WTC11 (cell line): ENCODE measurements around the gene IMPDH2. TPM values are rescaled to one million over a fixed set of nuclear protein-coding genes. Genes with fewer than 3 reads are reported as not detected.

Experiments
- ATAC-seq: fragments of 200-7000 bp; cut with Tn5 transposase; 2 replicates; pipeline ENCODE4 v1.10.0; 2021; ENCODE audit warnings: mild to moderate bottlenecking, moderate library complexity
- CTCF ChIA-PET: fragments of 300-600 bp; sonication (Branson Sonifier 250); formaldehyde crosslinking; loops from one replicate; lab custom pipeline; 2021; ENCODE audit warnings: antibody characterized with exemption; lab: Charles Lee
- POLR2A ChIA-PET: fragments of 350-600 bp; sonication (Branson Sonifier 250); formaldehyde crosslinking; loops from one replicate; lab custom pipeline; 2021; ENCODE audit warnings: antibody characterized with exemption; lab: Charles Lee
- DNase-seq: peaks from one replicate; pipeline ENCODE4 v3.0.0; 2021; ENCODE audit warnings: low spot score
- H3K27ac Mint-ChIP-seq: 2 replicates; pipeline ENCODE4 v1.8.0; 2021; ENCODE audit warnings: mixed read lengths
- H3K27me3 Mint-ChIP-seq: 2 replicates; pipeline ENCODE4 v1.8.0; 2021; ENCODE audit warnings: low read depth, mild to moderate bottlenecking, moderate library complexity, mixed read lengths
- H3K36me3 Mint-ChIP-seq: 2 replicates; pipeline ENCODE4 v1.8.0; 2021; ENCODE audit warnings: mixed read lengths
- H3K4me1 Mint-ChIP-seq: 2 replicates; pipeline ENCODE4 v1.8.0; 2022; ENCODE audit warnings: mixed read lengths
- H3K4me3 Mint-ChIP-seq: 2 replicates; pipeline ENCODE4 v1.8.0; 2021; ENCODE audit warnings: mild to moderate bottlenecking, moderate library complexity, mixed read lengths
- H3K9me3 Mint-ChIP-seq: 2 replicates; pipeline ENCODE4 v1.8.0; 2021; ENCODE audit warnings: mixed read lengths
- AFF4 ChIP-seq: sonication (generic); formaldehyde crosslinking; IDR thresholded peaks from 2 replicates; pipeline ENCODE4 v1.8.1; 2023; ENCODE audit warnings: mild to moderate bottlenecking, missing genetic modification reagents, borderline replicate concordance
- ARID4B ChIP-seq: sonication (generic); formaldehyde crosslinking; IDR thresholded peaks from 2 replicates; pipeline ENCODE4 v1.8.0; 2023; ENCODE audit warnings: missing genetic modification reagents, mild to moderate bottlenecking, borderline replicate concordance
- ATF2 ChIP-seq: sonication (generic); formaldehyde crosslinking; IDR thresholded peaks from 2 replicates; pipeline ENCODE4 v1.8.1; 2022; ENCODE audit warnings: low read depth, missing genetic modification reagents, borderline replicate concordance
- ELF4 ChIP-seq: sonication (generic); formaldehyde crosslinking; IDR thresholded peaks from 2 replicates; pipeline ENCODE4 v1.8.1; 2022; ENCODE audit warnings: low read depth, mild to moderate bottlenecking, moderate library complexity, missing genetic modification reagents
- ESRRA ChIP-seq: sonication (generic); formaldehyde crosslinking; IDR thresholded peaks from 2 replicates; pipeline ENCODE4 v1.8.1; 2022; ENCODE audit warnings: mild to moderate bottlenecking, missing genetic modification reagents, borderline replicate concordance
- FOXP1 ChIP-seq: sonication (generic); formaldehyde crosslinking; IDR thresholded peaks from 2 replicates; pipeline ENCODE4 v1.8.0; 2022; ENCODE audit warnings: missing genetic modification reagents, mild to moderate bottlenecking, moderate library complexity, borderline replicate concordance
- FOXP4 ChIP-seq: sonication (generic); formaldehyde crosslinking; IDR thresholded peaks from 2 replicates; pipeline ENCODE4 v1.8.0; 2022; ENCODE audit warnings: mild to moderate bottlenecking, missing genetic modification reagents
- IRF2 ChIP-seq: sonication (generic); formaldehyde crosslinking; IDR thresholded peaks from 2 replicates; pipeline ENCODE4 v1.8.0; 2022; ENCODE audit warnings: low read depth, missing genetic modification reagents, borderline replicate concordance
- MXD4 ChIP-seq: fragments of 250-450 bp; sonication (Bioruptor Pico); IDR thresholded peaks from 2 replicates; pipeline ENCODE4 v1.8.0; 2021; ENCODE audit warnings: mild to moderate bottlenecking, moderate library complexity, borderline replicate concordance
- MYBL2 ChIP-seq: sonication (generic); formaldehyde crosslinking; IDR thresholded peaks from 2 replicates; pipeline ENCODE4 v1.8.1; 2023; ENCODE audit warnings: mild to moderate bottlenecking, moderate library complexity, missing genetic modification reagents
- NFATC4 ChIP-seq: fragments of 250-450 bp; sonication (Bioruptor Pico); IDR thresholded peaks from 2 replicates; pipeline ENCODE4 v1.9.0; 2021; ENCODE audit warnings: mild to moderate bottlenecking
- NR1H2 ChIP-seq: sonication (generic); formaldehyde crosslinking; IDR thresholded peaks from 2 replicates; pipeline ENCODE4 v1.9.0; 2021; ENCODE audit warnings: mild to moderate bottlenecking, moderate library complexity, missing genetic modification reagents
- STAT6 ChIP-seq: sonication (generic); formaldehyde crosslinking; conservative IDR thresholded peaks from 2 replicates; pipeline ENCODE4 v1.8.1; 2023; ENCODE audit warnings: mild to moderate bottlenecking, low read depth, missing genetic modification reagents, moderate library complexity
- ZBTB21 ChIP-seq: sonication (generic); formaldehyde crosslinking; IDR thresholded peaks from 2 replicates; pipeline ENCODE4 v1.8.1; 2023; ENCODE audit warnings: mild to moderate bottlenecking, missing genetic modification reagents, borderline replicate concordance
- ZNF121 ChIP-seq: sonication (generic); formaldehyde crosslinking; IDR thresholded peaks from 2 replicates; pipeline ENCODE4 v1.8.0; 2023; ENCODE audit warnings: missing genetic modification reagents
- ZNF512 ChIP-seq: sonication (generic); formaldehyde crosslinking; IDR thresholded peaks from 2 replicates; pipeline ENCODE4 v1.8.1; 2022; ENCODE audit warnings: missing genetic modification reagents, borderline replicate concordance
- total RNA-seq: library from RNA; stranded (reverse); gene quantifications from 3 replicates; pipeline ENCODE4 v1.2.3, GENCODE V29; 2021

IMPDH2 gene
- total RNA-seq, 1 experiment from 2014 or later: 452 TPM

GRCh38 chr3:48980295-48980694 lies 48.9 kb downstream of the IMPDH2 start:
- no peaks in the 10 kb centered on the region for H3K9me3 Mint-ChIP-seq
- H3K4me1 Mint-ChIP-seq: no peaks in the 10 kb centered on the region
- DNase-seq (no peak), ATAC-seq (no peak)
- no peak overlapping the region for H3K27ac Mint-ChIP-seq
- TF ChIP-seq MYBL2 (CRISPR knock-in tag): no peak
- TF ChIP-seq NR1H2 (CRISPR knock-in tag): no peak
- no peak for TF ChIP-seq ESRRA (CRISPR knock-in tag)
- TF ChIP-seq ZBTB21 (CRISPR knock-in tag): no peak
- no peak for TF ChIP-seq AFF4 (CRISPR knock-in tag)
- TF ChIP-seq ARID4B (CRISPR knock-in tag): no peak
- TF ChIP-seq NFATC4 (CRISPR knock-in tag): no peak
- TF ChIP-seq FOXP4 (CRISPR knock-in tag): no peak
- no peak for TF ChIP-seq ZNF512 (CRISPR knock-in tag)
- TF ChIP-seq ELF4 (CRISPR knock-in tag): no peak
- no peak for TF ChIP-seq MXD4
- TF ChIP-seq STAT6 (CRISPR knock-in tag): no peak
- no peak for TF ChIP-seq FOXP1 (CRISPR knock-in tag)
- TF ChIP-seq ATF2: no peak
- TF ChIP-seq ZNF121: no peak
- TF ChIP-seq IRF2 (CRISPR knock-in tag): no peak
- H3K27me3 Mint-ChIP-seq: no peaks in the 10 kb centered on the region
- no peak overlapping the region for H3K4me3 Mint-ChIP-seq
- ChIA-PET POLR2A (no interaction called here), CTCF (no interaction called here)
- H3K36me3 Mint-ChIP-seq: peaks cover 58% of the 10 kb centered on the region
